ENCODE measurements around the gene EFHC1.

DNA sequence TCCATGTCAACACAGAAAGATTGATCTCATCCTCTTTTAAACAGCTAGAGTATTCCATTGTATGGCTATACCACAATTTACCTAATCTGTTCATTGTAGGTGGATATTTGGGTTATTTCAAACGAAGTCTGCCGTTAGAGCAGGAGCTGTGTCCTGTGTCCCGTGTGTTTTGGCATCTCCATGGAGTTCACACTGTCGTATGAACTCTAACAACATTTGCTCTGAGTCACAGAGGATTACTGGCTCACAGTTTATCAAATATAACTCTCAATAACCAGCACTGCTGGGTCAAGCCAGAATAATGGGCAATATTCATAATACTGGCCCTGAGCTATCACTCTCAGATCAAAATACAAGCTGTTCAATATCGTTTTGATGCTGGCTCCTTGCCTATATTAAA lies 140.3 kb downstream of the EFHC1 start:
- TF ChIP-seq EZH2 (IDR thresholded peaks at IDR 0.05): no peak
- no peak for TF ChIP-seq POLR2AphosphoS5 (IDR thresholded peaks at IDR 0.05; ENCODE audit: borderline replicate concordance, low read depth, low read length)

Data from SK-N-MC (cell line).